GM12891 (cell line): ENCODE data around the gene PLA2G12A.
A peak's percentile ranks its signal among the peaks of the same experiment; 100 is the strongest.

Source experiments
- DNase-seq: peaks from one replicate; pipeline ENCODE4 v3.0.0; 2011; ENCODE audit warnings: low spot score; ENCODE audit not compliant: insufficient read length
- FAIRE-seq: peaks from 2 replicates; lab custom pipeline; 2011; peaks lifted over from hg19 to GRCh38; lab: Jason Lieb, UNC
- PAX5 ChIP-seq: IDR thresholded peaks from 2 replicates; pipeline ENCODE4 v1.6.1; 2011; ENCODE audit warnings: low read length, moderate library complexity, mild to moderate bottlenecking; ENCODE audit not compliant: insufficient read depth, severe bottlenecking
- POLR2A ChIP-seq: IDR thresholded peaks from 2 replicates; pipeline ENCODE4 v1.6.1; 2011; ENCODE audit warnings: low read depth, low read length, control low read depth
- POLR2AphosphoS5 ChIP-seq: IDR thresholded peaks from 2 replicates; pipeline ENCODE4 v1.6.1; 2011; ENCODE audit warnings: low read depth, low read length, control low read depth
- POU2F2 ChIP-seq: IDR thresholded peaks from 2 replicates; pipeline ENCODE4 v1.6.1; 2011; ENCODE audit warnings: low read depth, mild to moderate bottlenecking, control low read depth, low read length, moderate library complexity
- SPI1 ChIP-seq: IDR thresholded peaks from 2 replicates; pipeline ENCODE4 v1.6.1; 2011; ENCODE audit warnings: low read depth, low read length, control low read depth
- TAF1 ChIP-seq: IDR thresholded peaks from 2 replicates; pipeline ENCODE4 v1.6.1; 2011; ENCODE audit warnings: low read depth, low read length, control low read depth

Gene PLA2G12A

DNA sequence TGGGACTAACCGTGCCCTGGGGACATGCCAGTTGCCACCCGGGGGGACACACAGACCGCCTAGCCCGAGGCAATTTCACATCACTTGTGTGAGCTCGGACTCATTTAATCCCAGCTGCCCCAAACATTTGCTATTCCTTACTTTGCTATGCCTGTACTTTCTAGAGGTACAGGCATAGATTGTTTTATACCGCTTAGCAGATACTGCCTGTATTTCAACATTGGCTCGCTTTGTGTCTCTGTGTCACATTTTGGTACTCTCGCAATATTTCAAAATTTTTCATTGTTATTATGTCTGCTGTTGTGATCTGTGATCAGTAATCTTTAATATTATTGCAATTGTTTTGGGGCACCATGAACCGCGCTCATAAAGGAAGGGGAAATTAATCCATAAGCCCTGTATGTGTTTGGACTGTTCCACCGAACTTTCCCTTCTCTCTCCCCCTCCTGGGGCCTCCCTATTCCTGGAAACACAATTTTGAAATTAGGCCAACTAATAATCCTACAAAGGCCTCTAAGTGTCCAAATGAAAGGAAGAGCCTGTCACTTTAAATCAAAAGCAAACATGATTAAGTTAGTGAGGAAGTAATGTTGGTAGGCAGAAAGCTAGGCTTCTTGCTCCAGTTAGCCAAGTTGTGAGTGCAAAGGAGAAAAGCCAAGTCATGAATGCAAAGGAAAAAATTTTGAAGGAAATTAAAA is 26.1 kb downstream of the PLA2G12A start:
- FAIRE-seq (no peak), DNase-seq (no peak)
- TF ChIP-seq SPI1 (no peak), TAF1 (no peak), PAX5 (no peak), POLR2AphosphoS5 (no peak; the same call in 1 of the 2 replicates), POU2F2 (no peak), POLR2A (no peak)

DNA sequence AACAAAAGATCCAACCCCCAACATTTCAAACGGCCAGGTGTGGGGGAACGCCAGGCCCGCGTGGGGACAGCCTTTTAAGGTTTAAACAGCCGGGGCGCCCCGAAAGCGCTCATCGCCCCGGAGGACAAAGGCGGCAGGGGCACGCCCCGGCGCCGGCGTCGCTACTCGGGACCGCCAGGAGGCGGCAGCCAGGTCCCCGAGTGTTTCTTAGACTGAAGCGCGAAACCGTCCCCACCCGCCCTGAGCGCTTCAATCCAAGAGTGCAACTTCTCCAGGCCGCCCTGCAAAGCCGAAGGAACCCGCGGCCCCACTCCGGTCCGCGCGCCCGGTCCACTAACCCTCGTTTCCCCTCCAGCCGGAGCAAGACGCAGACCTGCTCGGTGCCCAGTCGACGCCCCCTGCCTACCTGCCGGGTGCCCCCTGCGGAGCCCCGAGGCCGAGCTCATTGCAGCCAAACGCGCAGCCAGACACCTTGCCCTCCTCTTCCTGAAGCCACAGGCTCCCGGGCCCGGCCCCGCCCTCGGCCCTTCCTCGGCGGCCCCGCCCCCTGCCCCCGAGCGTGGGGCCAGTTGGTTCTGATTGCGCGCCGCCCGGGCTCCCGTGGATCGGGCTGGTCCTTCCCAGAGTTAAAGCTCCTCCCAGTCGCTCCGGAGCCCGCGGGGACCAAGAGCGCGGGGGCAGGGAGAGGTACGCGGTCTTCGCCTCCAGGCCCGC is 26.8 kb downstream of the PLA2G12A start, which contains the start of gene CASP6:
Gene CASP6 (minus strand): TSS at position 496 of the 714 bp plus-strand sequence. CDS start 50 bp downstream, at position 446.
- peak; percentile 89 for FAIRE-seq
- peak; percentile 72 for DNase-seq
- no peak for TF ChIP-seq SPI1
- TF ChIP-seq PAX5, result no peak
- no peak for TF ChIP-seq TAF1
- no peak for TF ChIP-seq POU2F2
- no peak for TF ChIP-seq POLR2AphosphoS5
- TF ChIP-seq POLR2A, result no peak

DNA sequence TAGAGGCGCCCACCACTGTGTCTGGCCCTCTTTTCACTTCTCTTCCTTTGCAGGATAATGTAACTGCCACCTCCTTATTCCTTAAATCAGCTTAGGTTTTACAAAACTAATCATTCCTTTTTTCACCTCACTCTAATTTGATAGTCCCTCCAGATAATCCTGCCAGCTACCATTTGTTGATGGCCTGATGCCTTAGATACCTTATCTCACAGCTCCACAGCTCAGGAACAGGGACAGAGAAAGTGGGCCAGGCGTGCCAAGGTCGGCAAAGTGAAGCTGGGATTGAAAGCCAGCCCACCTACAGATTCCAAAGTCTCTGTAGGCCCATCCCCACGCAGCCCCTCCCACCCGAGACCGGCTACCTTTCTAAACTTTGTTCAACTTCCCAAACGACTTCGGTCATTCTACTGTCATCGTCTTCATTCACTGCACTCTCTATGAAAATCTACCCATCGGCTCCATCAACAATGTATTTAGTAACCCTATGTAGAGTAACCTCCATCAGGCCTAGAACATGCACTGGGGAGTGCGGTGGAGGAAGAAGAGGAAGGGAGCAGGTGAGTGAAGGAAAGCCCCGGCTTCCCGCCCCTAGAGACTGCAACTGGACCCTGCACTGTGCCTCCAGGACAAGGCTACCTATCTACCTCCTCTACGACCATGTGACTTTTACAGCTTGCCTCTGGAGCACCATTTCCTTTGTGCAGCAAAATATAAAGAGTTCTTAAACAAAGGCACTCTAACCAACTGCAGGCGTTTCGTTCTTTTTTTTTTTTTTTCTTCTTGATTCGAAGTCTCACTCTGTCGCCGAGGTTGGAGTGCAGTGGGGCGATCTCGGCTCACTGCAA is 28.1 kb downstream of the PLA2G12A start:
- no peak for FAIRE-seq
- no peak for DNase-seq
- TF ChIP-seq POU2F2 (no peak), SPI1 (no peak), POLR2AphosphoS5 (no peak), POLR2A (no peak), TAF1 (no peak), PAX5 (no peak)

DNA sequence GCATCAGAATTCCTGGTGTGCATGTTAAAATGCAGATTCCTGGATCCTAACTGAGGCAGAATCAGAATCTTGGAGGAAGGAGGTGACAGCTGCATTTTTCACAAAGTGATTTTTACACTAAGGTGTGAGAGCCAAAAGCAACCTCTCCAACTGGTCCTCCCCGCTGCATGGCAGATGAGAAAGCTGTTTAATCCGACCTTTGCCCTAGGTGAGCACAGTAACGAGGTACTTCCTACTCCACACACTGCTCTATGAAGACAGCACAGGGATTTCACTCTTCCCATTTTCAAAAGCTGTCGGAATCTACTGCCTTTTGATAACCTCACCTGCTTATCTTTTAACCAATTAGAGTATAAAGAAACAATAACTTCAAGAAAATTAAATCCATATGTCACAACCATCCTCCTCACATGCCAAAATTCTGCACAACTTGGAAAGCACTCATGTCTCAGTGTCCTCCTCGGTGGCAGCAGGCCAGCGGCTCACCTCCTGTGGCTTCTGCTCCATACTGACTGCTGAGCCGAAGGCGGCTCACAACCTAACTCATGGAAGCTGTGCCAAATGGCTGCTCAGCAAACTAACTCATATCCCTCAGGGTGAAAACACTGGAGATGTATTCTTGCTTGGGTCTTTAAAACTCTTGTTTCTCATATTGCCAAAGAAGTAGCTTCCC is 30.2 kb downstream of the PLA2G12A start:
- DNase-seq (no peak), FAIRE-seq (no peak)
- no peak for TF ChIP-seq POU2F2
- TF ChIP-seq PAX5, result no peak
- no peak for TF ChIP-seq POLR2A
- no peak for TF ChIP-seq SPI1
- no peak for TF ChIP-seq POLR2AphosphoS5
- no peak for TF ChIP-seq TAF1

DNA sequence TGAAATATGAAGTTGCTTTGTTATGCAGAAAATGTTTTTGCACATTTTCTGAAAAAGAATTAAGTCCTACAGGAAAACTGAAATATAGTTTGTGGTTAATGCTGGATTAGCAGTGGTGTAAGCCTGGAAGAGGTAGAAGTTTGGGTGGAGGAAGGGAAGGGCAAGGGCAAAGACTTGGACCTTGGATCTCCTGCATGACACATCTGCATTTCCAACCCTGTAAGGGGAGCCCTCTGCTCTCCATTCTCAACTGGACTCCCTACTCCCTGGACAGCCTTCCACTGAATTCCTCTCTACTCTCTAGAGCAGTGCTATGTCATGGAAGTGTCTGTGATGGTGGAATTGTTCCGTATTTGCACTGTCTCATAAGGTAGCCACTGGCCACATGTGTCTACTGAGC is 31.2 kb downstream of the PLA2G12A start:
- no peak for FAIRE-seq
- no peak for DNase-seq
- TF ChIP-seq POLR2AphosphoS5, result no peak
- TF ChIP-seq SPI1, result no peak

DNA sequence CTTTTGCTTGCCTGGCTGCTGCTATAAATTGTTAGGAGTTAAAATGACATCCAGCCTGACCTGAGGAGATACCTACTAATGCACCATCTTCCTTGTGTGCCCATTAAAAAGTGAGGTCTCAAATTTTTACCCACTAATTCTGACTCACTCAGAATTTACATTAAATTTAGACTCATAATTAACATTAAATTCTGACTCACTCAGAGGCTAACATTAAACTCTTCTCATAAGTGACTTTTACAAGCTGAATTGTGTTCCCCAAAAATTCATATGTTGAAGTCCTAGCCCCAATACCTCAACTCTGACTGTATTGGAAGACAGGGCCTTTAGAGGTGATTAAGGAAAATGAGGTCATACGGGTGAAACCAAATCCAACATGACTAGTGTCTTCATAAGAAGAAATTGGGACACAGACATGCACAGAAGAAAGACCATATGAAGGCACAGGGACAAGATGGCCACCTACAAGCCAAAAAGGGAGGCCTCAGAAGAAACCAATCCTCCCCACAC is 38.4 kb downstream of the PLA2G12A start:
- FAIRE-seq, result no peak
- TF ChIP-seq PAX5 (no peak), POU2F2 (no peak), POLR2AphosphoS5 (no peak), SPI1 (no peak), TAF1 (no peak), POLR2A (no peak)
- no peak for DNase-seq

DNA sequence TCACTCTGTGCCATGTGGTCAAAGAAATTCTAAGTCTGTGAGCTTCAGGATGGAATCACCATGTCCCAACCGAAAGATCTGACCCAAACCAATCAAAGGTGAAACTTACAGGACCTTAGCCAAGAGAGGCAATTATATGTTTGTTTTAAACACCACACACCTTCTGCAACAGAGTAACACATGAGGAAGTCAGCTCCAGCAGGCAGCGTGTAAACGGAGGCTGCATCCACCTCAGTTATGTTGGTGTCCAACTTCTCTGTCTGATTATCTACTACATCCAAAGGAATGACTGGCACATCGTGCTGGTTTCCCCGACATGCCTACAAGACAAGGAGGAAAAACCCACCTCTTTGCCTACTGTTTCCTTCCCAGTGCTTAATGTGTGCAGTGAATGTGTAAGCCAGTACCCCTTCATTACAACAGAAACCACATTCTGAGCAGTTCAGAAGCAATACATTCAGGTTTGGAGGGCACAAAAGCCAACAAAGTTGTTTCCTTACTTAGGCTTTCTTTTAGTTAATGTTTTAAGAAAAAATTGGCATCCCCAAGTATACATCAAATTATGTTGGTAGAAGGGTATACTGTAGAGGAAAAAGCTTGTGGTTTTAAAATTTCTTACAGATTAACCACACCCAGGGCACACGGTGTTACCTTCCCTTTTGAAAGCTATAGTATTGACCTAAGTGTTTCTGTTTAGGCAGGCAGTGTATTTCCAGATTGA is 39.0 kb downstream of the PLA2G12A start:
- TF ChIP-seq PAX5 (no peak), POLR2AphosphoS5 (no peak), TAF1 (no peak)
- DNase-seq (no peak), FAIRE-seq (peak; percentile 79)

DNA sequence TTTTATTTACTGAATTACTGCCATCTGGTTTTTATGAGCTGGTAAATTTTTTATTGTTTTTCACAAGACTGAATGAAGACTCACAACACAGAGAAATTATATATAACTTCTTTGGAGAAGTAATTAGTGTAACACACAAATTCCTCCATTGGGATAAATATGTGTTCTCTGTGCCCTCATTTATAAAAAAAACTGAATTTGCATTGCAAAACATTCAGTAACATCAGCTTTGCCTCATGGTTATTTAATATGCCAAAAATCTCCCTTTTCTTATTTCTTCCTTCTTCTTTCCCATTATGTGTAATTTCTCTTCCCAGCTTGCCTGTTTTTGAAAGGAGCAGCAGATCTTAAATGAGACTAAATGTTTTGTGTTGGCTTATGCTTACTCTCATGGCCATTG is 45.1 kb downstream of the PLA2G12A start:
- FAIRE-seq (no peak), DNase-seq (no peak)
- TF ChIP-seq PAX5 (no peak), TAF1 (no peak), SPI1 (no peak), POLR2A (no peak), POU2F2 (no peak), POLR2AphosphoS5 (no peak)
